T-helper 1 cell (primary cell): ENCODE data around the gene RPL18A.

Experiments
- DNase-seq, 5 donors: peaks; one replicate each; pipeline ENCODE4 v3.0.0-alpha.2; 2012 to 2020

The RPL18A gene

DNA sequence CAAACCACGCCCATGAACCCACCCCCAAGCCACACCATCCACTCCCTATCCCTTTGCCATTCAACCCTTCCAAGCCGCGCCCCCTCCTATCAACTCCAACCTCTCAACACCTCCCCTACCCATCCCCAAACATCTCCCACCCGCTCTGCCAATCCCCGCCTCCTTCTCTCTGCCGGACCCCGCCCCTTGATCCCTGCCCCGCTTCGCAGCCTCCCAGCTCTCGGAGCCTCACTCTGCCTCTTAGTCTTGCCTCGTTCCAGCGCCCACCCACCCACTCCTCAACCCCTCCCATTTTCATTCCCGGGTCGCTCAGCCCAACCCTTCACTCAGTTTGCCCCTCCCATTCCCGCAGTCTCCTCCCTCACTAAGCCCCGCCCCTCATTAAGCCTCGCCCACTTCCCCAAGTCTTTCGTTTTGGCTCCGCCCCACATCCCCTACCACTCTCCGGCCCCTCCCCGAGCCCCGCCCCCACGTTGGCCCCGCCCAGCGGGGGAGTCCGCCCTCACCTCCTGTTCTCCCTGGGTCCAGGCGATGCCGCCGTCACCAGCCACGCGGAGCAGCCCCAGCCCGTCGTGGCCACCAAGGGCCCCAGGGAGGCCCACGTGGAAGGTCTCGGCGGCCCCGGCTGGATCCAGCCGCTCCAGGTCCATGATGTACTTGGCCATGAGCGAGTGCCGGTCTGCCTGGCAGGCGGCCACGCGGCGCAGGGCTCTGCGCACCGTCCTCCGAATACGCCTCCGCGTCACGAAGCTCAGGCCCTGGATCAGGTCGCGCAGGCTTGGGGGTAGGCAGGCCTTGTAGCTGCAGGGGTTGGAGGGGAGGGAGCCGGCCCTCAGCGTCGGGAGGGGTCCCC is 17.7 kb upstream of the RPL18A start:
- DNase-seq = peak in 3 of 5 donors; percentile 25 to 48 (median 44)

DNA sequence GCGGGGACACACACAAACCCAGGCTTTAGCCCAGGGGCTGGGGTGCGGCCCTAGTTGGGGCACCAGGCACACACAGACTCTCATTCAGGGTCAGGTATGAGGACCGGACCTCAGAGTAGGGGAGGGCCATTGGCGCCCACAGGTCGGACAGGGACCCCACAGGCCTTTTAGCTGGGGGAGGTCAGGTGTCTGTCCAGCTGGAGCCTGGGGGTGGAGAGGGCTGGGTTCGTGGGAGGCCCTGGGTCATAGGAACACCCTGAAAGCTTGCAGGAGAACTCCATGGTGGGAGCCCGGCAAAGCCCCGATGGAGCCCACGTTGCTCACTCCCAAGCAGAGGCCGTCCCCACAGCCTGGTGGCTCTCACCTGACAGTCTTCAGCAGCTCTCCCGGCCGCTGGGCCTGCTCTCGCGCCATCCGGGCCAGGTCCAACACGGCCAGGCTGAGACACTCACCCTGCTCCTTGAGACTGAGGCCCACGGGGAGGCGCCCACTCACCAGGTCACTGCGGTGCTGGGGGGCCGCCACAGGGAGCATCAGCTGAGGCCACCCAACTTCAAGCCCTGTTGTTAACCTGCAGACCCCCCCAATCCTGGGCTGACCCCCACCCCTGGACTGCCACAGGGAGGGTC is 16.9 kb upstream of the RPL18A start:
- no peak for DNase-seq

DNA sequence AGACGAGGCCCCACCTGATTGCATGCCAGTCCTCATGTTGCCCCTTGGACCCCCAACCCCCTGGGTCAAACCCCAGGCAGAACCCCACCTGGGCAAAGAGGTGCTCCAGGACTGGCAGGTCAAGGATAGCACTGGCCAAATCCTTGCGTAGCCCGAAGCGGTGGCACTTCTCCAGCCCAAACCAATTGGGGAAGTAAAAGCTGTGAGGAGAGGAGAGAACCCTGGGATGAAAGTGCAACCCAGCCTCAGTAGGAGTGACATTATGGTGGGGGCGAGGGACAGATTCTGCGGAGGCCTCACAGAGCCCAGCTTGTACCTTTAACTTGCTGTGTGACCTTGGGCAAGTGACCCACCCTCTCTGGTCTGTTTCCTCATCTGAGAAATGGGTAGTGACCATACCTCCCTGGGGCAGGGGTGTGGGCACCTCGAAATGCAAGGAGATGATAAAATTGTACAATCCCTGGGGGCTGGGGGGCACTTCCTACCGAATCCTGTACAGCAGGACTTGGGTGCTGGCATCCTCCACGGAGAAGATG is 16.4 kb upstream of the RPL18A start:
- DNase-seq = no peak

DNA sequence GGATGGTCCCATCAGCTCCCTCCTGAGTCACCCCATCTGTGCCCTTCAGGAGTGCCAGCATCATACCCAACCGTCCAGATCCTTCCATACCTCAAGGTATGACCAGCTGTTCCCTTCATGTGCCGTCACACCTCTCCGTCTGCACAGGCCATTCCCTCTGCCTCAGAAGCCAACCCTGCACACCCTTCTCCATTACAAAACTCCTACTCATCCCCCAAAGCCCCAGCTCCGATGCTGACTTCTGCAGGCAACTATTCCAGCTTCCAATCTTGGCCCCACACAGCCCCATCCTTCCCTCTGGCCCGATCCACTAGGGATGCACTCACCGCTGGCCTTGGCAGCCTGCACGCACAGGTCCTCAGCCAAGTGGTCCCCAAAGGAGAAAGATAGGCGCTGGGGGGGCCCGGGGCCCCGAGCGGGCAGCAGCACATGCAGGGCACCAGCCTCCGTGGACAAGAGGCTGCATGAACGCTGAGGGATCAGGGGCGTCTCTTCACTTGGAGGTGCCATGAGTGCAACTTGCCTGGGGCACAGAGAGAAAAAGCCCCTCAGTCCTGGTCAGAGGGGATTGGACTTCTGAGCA is 15.7 kb upstream of the RPL18A start:
- DNase-seq = no peak

DNA sequence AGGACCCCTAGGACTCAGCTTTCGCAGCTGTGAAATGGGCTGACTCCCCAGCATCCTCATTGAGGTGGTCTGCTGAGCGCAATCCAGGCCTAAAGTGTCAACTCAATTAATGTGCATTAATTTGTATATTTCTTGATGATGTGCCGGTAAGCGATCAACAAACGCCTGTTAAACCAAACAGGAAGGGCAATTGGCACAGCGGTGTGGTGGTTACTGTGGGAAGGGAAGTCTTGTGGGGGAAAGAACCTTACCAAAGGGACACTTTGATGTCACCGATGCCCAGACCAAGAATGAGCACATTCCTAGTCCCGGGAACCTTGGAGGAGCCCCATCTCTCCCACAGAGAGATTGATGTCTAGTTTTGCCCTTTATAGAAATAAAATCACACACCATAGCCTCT is 13.6 kb upstream of the RPL18A start:
- DNase-seq = peak; percentile 16 to 66 (median 34)

DNA sequence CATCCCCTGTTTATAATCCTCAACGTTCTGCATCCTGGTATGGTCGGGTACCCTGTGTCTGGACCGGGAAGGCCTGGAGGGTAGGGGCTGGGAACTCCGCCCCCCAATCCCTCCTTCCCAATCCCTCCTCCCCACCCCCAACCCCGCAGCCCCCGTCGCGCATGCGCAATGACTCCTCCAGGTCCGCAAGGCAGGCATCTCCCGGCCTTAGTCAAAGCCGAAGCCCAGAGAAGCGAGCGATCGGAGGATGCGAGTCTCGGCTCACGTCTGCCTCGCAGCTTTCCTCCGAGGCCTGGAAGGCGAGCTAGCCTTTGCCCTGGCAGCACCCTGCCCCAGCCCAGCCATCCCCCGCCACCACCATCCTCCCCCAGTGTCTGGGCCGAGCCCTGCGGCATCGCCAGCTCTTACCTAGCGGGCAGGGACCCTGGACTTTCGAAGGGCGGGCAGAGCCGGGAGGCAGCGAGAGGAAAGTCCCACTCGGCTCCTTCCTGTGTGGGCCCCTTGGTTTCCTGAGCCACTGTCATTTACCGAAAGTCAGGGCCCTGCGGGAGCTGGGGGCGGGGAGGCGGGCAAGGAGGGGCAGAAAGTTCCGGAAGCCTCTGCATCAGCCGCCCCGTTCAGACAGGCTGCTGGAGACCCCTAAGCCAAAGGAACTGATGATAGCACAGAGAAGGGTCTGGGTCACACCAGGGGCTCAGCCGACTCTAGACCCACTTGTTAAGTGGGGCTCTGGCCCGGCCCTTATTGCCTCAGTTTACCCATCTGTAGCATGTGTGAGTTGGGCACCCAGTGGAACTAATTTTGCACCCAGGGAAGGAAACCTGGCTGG is 12.0 kb upstream of the RPL18A start, which contains the start of gene JAK3:
JAK3 (minus strand) TSS at position 445 of the 829 bp plus-strand sequence. CDS start 3,565 bp downstream, outside the sequence.
- peak; percentile 73 to 94 (median 77) for DNase-seq

DNA sequence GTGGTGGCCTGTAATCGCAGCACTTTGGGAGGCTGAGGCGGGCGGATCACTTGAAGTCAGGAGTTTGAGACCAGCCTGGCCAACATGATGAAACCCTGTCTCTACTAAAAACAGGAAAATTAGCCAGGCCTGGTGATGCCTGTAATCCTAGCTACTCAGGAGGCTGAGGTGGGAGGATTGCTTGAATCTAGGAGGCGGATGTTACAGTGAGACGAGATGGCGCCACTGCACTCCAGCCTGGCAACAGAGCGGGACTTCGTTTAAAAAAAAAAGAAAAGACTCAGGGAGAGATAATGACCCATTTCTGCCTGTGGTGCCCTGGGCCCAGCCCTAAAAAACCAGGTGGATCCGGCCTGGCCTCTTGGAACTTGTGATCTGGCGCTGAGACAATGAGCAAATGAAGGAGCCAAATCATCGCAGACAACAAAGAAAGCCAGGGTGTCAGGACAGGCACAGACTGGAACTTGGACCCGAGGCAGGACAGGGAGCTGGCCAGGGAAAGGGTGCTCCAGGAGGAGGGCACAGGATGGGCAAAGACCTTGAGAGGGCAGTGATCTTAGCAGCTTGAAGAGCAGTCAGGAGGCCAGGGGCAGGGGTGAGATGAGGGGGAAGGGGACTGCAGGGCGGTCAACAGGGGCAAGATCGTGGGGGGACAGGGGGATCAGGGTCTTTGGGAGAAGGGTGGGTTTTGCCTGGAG is 11.0 kb upstream of the RPL18A start:
- no peak for DNase-seq

DNA sequence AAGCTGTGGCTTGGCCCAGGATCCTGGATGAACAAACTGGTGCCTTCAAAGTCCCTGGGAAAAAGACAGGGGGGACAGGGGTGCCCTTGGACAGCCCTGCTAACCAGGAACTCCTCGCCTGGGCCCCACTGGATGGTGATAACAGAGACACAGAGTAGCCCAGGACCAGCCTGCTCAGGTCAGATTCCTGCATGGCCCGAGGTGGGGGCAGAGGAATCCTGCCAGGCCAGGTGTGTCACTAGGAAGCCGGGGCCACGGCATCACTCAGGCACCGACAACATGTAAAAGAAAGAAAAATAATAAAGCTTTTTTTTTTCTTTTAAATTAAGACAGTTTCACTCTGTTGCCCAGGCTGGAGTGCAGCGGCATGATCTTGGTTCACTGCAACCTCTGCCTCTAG is 5.6 kb upstream of the RPL18A start:
- DNase-seq = no peak

DNA sequence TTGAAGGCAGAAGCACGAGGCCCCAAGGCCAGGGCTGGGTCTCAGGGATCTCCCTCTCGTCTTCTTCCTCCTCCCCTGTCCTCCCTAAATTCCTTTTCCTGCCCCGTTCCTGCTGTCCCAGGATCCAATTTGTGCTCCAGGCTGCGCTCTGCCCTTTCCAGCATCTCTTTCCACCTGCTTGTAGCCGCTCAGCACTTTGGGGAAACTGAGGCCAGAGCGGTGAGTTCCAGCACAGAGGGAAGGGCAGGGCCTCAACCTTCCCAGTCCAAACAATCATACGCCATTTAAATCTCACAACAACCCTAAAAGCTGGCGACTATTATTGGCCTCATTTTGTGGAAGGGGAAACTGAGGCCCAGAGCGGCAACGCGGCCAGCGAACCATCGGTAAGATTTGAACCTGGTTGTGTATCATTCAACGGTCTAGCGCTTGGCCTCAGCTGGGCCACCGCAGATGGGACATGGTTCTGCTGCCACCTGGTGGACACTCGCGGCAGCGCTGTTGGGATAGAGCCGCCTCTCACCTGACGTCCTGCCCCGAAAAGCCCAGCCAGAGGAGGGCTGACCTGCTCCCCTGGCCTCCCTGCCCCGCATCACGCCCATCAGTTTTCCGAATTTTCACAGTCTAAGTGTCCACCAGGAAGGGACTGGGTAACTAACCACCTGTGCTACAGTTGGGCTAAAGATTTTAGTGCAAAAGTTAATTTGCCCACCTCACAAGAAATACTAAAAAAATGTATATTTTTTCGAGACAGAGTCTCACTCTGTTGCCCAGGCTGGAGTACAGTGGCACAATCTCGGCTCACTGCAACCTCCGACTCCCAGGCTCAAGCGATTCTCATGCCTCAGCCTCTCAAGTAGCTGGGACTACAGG is 4.2 kb upstream of the RPL18A start:
- DNase-seq = peak; percentile 72 to 89 (median 82)

DNA sequence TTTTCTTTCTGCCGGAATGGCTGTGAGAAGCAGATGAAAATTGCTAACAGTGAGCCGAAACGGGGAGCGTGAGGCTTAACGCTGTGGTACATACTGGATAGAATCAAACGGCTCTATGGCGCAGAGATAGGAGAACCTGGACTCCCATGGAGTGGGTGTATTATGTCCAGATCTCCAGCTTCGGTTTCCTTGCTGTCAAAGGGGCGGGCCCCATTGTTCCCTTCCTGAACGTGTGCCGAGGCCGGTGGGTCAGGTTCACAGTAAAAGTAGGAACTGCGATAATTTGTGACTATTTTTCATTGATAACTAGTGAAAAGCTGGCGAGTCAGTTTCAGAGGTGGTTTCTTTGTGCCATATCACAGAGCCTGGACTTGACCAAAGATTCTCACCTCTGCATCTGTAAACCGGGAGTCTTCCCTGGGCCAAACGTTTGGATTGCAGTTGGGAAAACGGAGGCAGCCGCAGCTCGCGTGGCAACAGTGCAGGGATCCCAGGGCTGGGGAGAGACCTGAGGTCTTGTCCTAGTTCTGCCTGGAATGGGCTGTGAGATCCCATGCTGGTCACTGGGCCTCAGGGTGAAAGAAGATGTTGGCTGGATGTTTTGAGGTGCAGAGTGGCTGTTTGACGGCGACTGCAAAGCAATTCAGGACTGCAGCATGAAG is 752 bp downstream of the RPL18A start:
- no peak for DNase-seq

DNA sequence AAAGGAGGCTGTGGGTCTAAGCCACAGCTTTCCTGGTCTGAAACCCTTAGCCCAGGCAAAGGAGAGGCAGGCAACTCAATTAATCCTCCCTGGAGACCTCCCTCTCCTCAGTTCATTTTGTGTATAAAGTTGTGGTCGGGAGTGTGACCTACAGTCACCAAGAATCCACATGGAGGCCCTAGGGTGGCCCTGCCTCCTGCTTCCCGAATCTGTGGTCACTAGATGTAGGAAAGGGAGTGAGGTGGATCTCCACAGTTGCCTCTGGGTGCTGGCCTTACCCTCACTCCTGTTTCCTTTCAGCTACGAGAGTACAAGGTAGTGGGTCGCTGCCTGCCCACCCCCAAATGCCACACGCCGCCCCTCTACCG is 1.3 kb downstream of the RPL18A start:
- DNase-seq = no peak

DNA sequence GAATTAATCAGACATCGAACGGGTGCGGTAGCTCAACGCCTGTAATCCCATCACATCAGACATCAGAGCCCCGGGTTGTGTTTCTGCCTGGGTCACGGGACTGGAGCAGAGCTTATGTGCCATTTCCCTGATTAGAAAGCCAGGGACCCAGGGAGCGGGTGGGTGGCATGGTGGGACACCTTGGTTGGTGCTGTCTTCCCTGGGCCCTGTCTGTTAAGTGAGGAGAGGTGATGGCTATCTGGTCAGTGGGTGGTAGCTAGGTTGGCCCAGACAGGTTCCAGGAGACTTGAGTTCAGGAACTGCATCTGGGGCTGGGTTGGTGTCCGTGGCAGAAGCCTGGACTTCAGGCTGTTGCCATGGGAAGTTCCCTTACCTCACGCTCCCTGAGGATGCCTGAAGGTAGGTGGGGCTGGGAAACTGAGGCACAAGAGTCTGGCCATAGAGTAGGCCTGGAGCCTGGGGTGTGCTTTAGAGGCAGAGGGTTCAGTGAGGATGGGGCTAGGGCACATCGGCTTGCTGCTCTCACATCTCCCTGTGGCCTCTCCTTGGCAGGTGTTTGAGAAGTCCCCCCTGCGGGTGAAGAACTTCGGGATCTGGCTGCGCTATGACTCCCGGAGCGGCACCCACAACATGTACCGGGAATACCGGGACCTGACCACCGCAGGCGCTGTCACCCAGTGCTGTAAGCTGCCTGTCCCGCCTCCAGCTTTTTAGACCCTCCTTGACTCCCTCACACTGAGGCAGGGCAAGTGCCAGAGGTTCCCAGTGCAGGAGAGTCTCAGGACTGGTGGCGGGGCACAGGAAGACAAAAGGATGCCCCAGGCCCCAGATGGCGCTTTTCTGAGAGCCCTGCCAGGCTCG is 2.1 kb downstream of the RPL18A start:
- DNase-seq = no peak

DNA sequence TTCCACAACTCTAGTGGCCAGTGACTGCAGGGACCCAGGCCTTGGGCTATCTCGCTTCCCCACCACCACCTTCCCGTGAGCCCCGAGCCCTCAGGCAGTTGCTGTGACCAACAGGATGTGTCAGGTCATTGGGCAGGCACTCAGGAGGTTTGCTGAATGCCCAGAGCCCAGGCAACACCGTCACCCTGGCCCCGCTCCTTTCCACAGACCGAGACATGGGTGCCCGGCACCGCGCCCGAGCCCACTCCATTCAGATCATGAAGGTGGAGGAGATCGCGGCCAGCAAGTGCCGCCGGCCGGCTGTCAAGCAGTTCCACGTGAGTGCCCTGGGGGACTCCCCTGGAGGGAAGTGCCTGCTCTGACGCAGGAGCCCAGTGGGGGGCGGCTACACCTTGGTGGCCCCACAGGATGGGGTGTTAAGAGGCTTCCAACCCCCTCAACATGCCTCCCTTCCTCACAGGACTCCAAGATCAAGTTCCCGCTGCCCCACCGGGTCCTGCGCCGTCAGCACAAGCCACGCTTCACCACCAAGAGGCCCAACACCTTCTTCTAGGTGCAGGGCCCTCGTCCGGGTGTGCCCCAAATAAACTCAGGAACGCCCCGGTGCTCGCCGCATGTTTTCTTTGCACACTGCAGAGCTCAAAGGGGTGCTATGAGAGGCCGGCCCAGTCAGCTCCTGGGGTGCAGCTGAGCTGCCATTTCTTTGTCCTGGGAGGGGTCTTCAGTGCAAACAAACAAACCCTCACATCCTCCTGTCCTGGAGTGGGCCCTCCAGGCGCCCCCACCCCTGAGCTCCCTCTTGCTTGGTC is 3.2 kb downstream of the RPL18A start:
- DNase-seq = no peak

DNA sequence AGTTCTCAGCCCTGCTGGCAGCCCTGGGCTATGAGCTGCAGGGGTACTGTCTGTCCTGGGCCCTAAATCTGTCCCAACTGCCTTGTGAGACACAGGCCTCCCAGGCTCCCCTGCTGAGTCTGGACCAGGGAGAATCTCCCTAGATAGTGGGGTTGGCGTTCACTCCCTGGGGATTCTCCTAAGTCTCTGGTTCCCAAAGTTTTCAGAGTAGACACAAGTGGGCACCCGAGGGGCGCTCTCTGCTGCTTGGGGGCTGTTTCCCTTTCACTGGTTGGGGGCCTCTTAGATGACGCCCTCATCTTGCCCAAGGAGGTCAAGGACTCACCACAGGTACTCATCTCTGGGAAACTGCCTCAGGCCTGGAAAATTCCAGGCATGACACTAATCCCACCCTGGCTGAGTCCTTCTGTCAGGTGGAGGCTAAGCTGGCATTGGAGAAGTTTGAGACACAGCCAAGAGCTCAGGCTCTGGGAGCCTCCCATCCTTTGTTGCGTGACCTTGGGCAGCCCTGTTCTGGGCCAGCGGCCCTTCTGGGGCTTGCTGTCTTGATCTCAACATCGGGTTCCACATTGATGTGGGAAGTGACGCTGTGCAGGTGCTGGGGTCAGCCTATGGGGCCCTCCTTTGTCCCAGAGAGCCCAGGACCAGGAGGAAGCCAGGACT is 3.9 kb downstream of the RPL18A start:
- DNase-seq = no peak

DNA sequence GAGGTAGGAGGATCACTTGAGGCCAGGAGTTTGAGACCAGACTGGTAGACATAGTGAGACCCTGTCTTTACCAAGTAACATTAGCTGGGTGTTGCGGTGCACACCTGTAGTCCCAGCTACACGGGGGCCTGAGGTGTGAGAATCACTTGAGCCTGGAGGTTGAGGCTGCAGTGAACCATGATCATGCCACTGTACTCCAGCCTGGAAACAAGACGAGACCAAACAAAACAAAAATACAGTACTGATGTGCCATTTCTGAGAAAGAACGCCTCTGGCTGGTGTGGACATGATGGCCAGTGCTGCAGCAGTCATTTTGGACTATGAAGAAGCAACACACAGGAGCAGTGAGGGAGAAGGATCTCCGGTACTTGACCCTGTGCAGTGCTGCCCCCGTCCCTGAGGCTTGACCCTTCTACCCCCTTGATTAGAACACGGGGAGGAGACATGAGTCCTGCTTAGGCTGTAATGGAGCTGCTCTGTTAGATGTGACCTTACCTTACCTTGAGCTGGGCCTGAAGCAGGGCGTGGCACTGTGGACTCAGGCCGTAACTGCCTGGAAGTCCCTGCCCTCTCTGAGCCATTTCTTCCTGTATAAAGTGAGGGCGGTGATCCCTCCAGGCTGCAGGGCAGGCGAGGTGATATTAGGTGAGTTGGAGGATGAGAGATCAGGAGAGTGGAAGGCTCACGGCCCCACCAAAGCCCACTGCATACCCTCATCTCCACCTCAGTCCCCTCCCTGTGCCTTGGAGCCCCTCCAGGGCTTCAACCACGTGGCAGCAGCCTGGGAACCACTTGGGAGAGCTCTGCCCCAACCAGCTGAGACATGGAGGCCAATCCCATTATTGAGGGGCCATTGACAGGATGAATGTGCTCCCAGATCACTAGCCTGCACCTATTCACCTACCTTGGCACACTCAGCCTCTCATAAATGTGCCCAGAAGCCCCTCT is 5.9 kb downstream of the RPL18A start:
- DNase-seq = no peak

DNA sequence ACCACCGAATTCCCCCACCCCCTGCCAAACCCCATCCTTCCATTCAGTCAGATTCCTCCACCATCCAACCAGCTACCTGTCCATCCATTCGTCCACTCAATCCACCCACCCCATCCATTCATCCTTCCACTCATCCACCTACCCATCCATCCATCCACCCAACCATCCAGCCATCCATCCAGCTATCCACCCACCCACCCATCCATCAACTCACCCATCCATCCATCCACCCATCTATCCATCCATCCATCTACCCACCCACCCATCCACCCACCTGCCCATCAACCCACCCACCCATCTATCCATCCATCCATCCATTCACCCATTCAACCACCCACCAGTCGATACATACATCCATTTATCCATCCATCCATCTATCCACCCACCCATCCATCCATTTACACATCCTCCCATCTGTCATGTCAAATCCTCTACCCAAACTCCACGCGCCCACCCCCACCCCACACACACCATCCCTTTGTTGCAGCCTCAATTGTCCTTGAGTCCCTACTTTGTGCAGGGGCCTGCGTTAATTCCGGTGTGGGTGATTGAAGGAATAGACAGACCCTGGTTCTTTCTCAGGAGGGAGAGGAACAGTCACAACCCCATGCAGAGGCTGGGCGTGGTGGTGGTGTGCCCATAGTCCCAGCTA is 6.7 kb downstream of the RPL18A start:
- DNase-seq = no peak
